ENCODE results near the gene TTC23L. TPM values are rescaled to one million over a fixed set of nuclear protein-coding genes. Genes with fewer than 3 reads are reported as not detected.

The TTC23L gene
- total and polyA plus RNA-seq, 9 donors: 0.15 to 3.3 (median 0.48) TPM

DNA sequence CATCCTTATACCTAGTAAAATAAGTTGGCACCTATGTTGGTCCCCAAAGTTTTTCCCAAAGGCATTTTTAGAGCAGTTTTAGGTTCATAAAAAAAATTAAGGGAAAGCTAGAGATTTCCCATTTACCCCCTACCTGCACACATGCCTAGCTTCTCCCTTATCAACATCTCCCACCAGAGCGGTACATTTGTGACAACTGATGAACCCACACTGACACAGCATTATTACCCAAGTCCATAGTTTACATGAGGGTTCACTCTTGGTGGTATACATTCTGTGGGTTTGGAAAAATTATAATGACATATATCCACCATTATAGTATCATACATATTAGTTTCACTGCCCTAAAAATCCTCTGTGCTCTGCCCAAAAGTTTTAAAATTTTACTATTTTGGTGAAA, 64.3 kb downstream of the TTC23L start:
- intact Hi-C loops (cut with DNase I): no loop called here
- no peaks in the 10 kb centered on the region for H3K4me1 ChIP-seq (ENCODE audit: insufficient read depth)
- H3K36me3 ChIP-seq: no peaks in the 10 kb centered on the region
- no peaks in the 10 kb centered on the region for H3K27me3 ChIP-seq
- WGBS, 3 donors: 52 to 100% (median 95%) methylated on average over 1 of the region's 1 CpG
- H3K4me3 ChIP-seq: no peak overlapping the region
- no peak for DNase-seq
- no peak for TF ChIP-seq POLR2A (IDR thresholded peaks at IDR 0.05)
- no peak for TF ChIP-seq EP300 (IDR thresholded peaks at IDR 0.05)
- H3K9me3 ChIP-seq: no peaks in the 10 kb centered on the region
- H3K27ac ChIP-seq: no peak overlapping the region

DNA sequence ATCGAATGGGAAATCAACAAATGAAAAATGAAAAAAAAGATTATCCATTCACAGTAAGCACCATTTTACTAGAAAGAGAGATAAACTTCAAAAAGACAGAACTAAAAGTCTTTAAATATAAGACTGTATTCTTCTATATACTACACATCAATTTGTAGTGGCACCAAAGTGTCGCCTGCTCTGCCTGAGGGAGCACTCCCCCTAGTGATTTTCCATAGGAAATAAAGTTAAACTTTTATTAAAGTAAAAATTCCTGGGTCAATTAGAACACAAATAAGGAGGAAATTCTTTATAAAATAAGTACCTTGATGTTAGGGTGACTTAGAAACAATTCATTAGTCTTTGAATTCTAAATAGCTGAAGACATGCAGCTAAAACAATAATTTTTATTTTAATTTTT, 66.6 kb downstream of the TTC23L start:
- WGBS, 3 donors: 76 to 89% (median 81%) methylated on average over 2 of the region's 2 CpGs
- Histone ChIP-seq H3K4me3 (no peak overlapping the region), H3K27ac (no peak overlapping the region), H3K4me1 (ENCODE audit: insufficient read depth) (no peaks in the 10 kb centered on the region), H3K36me3 (no peaks in the 10 kb centered on the region), H3K27me3 (no peaks in the 10 kb centered on the region), H3K9me3 (no peaks in the 10 kb centered on the region)
- TF ChIP-seq, protein P1, sequence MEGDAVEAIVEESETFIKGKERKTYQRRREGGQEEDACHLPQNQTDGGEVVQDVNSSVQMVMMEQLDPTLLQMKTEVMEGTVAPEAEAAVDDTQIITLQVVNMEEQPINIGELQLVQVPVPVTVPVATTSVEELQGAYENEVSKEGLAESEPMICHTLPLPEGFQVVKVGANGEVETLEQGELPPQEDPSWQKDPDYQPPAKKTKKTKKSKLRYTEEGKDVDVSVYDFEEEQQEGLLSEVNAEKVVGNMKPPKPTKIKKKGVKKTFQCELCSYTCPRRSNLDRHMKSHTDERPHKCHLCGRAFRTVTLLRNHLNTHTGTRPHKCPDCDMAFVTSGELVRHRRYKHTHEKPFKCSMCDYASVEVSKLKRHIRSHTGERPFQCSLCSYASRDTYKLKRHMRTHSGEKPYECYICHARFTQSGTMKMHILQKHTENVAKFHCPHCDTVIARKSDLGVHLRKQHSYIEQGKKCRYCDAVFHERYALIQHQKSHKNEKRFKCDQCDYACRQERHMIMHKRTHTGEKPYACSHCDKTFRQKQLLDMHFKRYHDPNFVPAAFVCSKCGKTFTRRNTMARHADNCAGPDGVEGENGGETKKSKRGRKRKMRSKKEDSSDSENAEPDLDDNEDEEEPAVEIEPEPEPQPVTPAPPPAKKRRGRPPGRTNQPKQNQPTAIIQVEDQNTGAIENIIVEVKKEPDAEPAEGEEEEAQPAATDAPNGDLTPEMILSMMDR (IDR thresholded peaks at IDR 0.05): no peak
- TF ChIP-seq POLR2A (IDR thresholded peaks at IDR 0.05) (no peak), EP300 (IDR thresholded peaks at IDR 0.05) (no peak)
- intact Hi-C loops (cut with DNase I): no loop called here
- DNase-seq: no peak

DNA sequence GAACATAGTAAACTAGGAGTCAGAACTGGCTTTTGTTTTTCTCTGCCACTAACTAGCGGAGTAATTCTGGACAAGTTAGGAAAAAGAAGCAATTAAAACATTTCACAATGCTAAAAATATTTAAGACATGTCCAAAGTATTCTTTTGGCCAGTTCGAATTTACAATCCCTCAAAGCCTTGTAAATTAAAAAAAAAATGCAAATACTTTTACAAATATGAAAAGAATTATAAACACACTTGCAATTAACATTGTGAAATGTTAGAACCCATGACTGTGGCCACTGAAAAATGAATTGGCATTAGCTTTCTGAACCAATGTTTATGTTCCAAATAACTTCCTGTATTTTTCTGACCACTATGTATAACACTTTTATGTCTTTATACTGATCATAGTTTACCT, 74.1 kb downstream of the TTC23L start:
- DNase-seq: no peak
- no peaks in the 10 kb centered on the region for H3K9me3 ChIP-seq
- intact Hi-C loops (cut with DNase I): loop anchor here in 1 of 4 donors (10.0 kb wide), 1 partner anchor 1242 kb away; the partner anchor contains the start of genes LMBRD2 and SKP2
- TF ChIP-seq, protein P1 (IDR thresholded peaks at IDR 0.05): no peak
- TF ChIP-seq EP300 (IDR thresholded peaks at IDR 0.05): no peak
- no peak for TF ChIP-seq POLR2A (IDR thresholded peaks at IDR 0.05)
- H3K27me3 ChIP-seq: no peaks in the 10 kb centered on the region
- no peak overlapping the region for H3K27ac ChIP-seq
- H3K4me1 ChIP-seq (ENCODE audit: insufficient read depth): peaks cover 6% of the 10 kb centered on the region
- H3K4me3 ChIP-seq: no peak overlapping the region
- WGBS, 3 donors: 6 to 19% (median 10%) methylated on average over 2 of the region's 2 CpGs
- no peaks in the 10 kb centered on the region for H3K36me3 ChIP-seq

DNA sequence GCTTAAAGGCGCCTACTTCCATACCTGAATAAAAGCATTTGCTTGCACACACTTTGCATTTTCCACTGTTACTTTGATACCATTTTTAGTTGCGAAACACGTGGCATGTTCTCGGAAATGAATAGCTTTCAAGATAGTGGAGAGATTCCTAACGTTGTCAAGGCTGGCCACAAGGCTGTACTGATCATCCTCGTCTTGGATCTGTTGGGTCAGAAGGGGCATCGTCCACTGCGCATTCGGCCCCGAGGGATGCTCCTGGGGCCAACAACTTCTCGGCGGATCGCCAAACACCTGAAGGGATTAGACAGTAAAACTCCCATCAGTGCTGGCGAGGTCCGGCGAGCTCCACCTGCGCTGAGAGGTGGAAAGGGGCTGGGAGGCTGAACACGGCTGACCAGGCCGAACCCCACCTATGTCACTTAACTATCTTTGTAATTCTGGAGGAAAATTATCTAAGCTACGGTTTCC, 75.7 kb downstream of the TTC23L start:
- Histone ChIP-seq H3K4me3 (peak overlapping the region; percentile 87), H3K36me3 (no peaks in the 10 kb centered on the region), H3K4me1 (ENCODE audit: insufficient read depth) (peaks cover 6% of the 10 kb centered on the region), H3K27ac (peak overlapping the region in 1 of 2 donors; percentile 90), H3K9me3 (no peaks in the 10 kb centered on the region), H3K27me3 (no peaks in the 10 kb centered on the region)
- peak; percentile 25 to 69 (median 58) for DNase-seq
- WGBS, 3 donors: 1 to 2% (median 1%) methylated on average over 20 of the region's 20 CpGs
- TF ChIP-seq EP300 (IDR thresholded peaks at IDR 0.05): no peak
- TF ChIP-seq, protein P1 (IDR thresholded peaks at IDR 0.05): no peak
- no peak for TF ChIP-seq POLR2A (IDR thresholded peaks at IDR 0.05)
- intact Hi-C loops (cut with DNase I): loop anchor here in 1 of 4 donors (10.0 kb wide), 1 partner anchor 1240 kb away; the partner anchor contains the start of genes LMBRD2 and SKP2

DNA sequence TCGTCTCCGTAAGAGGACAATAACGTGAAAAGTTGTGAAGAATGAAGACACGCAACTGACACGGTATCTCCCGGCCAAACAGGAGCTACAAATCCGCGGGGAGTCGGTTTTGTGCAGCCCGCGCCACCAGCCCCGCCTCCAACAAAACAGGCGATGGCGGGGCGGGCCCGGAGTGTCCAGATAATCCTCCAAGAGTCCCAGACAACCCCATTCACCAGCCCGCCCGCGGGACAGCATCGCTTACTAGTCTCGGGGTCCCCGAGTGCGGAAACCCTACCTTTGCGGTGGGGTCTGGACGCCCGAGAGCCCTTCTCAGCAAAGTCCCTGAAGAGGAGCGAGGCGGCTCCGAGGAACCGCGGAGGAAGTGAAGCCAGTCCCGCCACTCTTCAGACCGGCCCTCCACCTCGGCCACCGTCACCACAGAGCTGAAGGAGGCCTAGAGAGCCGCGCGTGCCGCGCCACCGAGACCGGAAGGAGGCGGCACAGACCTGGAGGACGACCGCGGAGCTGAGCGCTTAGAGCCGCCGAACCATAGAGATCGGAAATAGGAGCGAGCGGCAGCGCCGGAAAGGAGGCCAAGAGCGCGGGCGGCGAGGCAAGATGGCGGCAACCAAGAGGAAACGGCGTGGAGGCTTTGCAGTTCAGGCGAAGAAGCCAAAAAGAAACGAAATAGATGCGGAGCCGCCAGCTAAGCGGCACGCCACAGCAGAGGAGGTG, 76.3 kb downstream of the TTC23L start, which contains the start of the genes BRIX1 and RAD1:
TSS of gene BRIX1 (plus strand) at position 573 of the 717 bp plus-strand sequence. CDS start at position 601, 28 bp downstream.
TSS of gene RAD1 (minus strand) at position 366 of the 717 bp plus-strand sequence. CDS start 612 bp downstream, outside the sequence.
- peaks cover 6% of the 10 kb centered on the region for H3K4me1 ChIP-seq (ENCODE audit: insufficient read depth)
- intact Hi-C loops (cut with DNase I): loop anchor here in 1 of 4 donors (10.0 kb wide), 1 partner anchor 1240 kb away; the partner anchor contains the start of genes LMBRD2 and SKP2
- TF ChIP-seq EP300 (IDR thresholded peaks at IDR 0.05) (no peak), POLR2A (IDR thresholded peaks at IDR 0.05) (peak; percentile 16)
- TF ChIP-seq, protein P1 (IDR thresholded peaks at IDR 0.05): peak in 1 of 3 donors; percentile 50

More for the DNA sequence above, 76.3 kb downstream of the TTC23L start, which contains the start of the genes BRIX1 and RAD1:
- Histone ChIP-seq H3K27me3 (no peaks in the 10 kb centered on the region), H3K4me3 (peak within 1 kb of the TSS; percentile 87), H3K27ac (peak within 1 kb of the TSS; percentile 49 to 90), H3K36me3 (no peaks in the 10 kb centered on the region), H3K9me3 (no peaks in the 10 kb centered on the region)
- DNase-seq: peak; percentile 92 to 97 (median 93)
- WGBS, 3 donors: 0 to 1% (median 0%) methylated on average over 61 to 67 of the region's 67 CpGs
